HPDE6-E6E7 (cell line): Measurements from ENCODE around the gene RNF157.
A peak's percentile ranks its signal among the peaks of the same experiment; 100 is the strongest.
"Not testable (repeated sequence)": the region's sequence is repeated elsewhere in the genome, so short reads cannot be mapped to it uniquely, and the experiment has no call there.

Experiments
- DNase-seq: peaks from one replicate; pipeline ENCODE4 v3.0.0; 2011; ENCODE audit warnings: missing footprints; ENCODE audit errors: extremely low spot score

RNF157 gene

DNA sequence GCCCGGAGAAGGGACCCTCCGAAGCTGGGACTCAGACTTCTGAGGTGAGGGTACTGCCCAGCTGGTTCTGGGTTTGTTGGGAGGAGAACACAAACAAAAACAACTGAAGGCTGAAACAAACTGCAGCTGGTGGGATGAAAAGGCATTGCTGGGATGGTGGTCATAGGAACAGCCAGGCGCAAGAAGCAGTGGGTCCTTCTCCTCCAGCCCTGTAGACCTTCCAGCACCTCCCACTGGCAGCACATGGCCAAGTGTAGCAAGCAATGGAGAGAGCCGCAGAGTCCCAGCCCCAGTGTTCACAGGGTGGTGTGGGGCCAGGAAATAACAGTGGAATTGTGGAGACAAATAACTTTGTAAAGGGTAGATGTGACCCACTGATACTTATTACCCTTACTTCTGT, 50.6 kb downstream of the RNF157 start:
- DNase-seq = no peak

DNA sequence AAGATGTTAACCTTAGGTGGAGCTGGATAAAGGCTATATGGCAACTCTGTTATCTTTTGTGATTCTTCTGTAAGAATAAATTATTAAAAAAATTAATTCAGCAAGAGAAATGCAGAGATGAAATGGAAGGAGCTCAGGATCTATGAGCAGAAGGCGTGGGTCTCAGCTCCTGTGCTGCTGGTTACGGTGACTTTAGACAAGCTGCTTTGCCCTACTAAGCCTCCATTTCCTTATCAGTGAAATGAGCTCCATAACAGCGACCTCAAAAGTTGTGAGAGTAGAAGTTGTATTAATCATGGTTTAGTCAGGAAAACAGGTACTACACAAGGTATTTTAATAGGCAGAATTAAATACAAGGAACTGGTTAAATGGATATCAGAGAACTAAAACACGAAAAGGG, 51.0 kb downstream of the RNF157 start:
- no peak for DNase-seq

GRCh38 chr17:76188213-76189016, 51.9 kb downstream of the RNF157 start:
- no peak for DNase-seq

- not testable (repeated sequence) for DNase-seq
Measured at GRCh38 chr17:76186774-76187173, 53.5 kb downstream of the RNF157 start.

DNA sequence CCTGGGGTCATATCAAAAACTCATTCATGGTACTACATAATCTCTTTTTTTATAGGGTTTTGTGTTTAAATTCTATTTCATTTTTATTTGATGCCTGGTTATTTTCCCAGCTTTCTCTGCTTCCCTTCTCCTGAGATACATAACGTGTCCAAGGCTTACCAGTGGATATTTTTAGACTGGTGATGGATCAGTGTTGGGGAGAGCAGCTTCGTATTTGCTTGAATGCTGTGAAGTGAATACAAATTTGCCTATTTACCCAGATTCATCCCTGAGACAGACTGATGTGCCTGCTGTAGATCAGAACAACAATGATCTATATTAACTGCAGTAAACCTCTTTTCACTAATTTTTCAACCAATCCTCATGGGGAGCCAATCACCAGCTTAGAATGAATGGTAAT, 56.0 kb downstream of the RNF157 start:
- DNase-seq = no peak

DNA sequence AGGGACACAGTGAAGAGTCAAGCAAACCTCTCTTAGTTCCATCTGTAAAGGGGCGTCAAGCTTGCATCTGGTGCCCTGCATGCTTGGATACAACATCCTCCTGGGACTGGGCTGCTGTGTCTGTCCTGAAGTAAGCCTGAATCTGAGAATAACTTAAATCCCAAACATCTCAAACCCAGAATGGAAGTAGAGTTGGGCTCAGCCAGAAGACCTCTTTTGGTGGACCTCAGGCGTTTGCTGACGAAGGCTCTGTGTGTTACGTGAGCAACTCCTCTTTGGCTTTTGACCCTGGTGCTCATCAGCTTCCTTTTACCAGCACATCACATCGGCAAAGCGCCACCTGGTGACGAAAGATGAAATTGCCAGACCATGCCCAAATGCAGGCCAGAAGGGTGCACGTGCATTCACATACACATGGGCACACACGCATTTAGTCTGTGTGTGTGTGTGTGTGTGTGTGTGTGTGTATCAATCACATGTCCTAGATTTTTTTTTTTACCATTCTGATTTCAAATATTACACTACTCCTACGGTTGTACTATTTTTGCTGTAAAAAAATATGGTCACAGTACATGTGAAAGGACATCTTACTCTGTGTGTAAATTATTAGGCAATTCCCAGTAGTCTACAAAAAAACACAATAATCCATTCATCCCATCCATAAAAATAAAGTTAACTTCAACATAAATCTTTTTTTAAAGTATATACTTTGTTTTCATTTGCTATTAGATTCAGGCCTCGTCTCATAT, 58.1 kb downstream of the RNF157 start:
- peak; percentile 77 for DNase-seq

DNA sequence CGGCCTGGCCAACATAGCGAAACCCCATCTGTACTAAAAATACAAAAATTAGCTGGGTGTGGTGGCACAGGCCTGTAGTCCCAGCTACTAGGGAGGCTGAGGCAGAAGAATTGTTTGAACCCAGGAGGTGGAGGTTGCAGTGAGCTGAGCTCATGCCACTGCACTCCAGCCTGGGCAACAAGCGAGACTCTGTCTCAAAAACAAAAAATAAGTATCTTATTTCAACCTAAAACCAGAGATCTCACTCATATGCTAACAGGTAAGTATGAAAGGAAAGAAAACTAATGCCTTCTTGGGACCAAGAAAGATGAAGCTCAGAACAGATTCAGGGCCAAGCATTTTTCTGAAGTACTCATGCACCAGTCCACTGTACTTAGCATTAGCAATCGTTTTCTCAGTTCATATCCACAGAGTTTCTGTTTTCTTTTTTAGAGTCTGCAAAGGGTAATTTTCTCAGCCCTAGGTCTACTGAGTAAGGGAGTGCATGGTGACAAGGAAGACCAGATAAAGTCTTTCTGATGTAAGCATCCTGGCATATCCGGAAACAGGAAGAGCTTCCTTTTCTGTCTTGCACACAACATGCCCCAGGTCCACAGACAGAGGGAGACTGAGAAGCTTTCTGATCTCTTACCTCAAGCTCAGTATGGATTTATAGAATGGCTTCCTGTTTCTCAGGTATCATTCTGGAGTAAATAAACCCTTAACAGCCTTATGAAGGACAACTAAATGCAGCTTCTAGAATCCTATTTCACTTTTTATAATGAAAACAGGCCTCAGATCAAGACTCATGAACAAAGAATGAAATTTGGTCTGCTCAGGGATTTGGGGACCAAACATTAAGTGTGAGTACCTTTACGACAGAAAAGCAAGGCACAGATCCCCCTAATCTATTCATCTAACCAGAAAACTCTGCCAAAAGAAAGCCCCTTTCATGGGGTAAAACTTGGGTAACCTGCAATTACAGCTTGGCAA, 60.5 kb downstream of the RNF157 start:
- DNase-seq = no peak

DNA sequence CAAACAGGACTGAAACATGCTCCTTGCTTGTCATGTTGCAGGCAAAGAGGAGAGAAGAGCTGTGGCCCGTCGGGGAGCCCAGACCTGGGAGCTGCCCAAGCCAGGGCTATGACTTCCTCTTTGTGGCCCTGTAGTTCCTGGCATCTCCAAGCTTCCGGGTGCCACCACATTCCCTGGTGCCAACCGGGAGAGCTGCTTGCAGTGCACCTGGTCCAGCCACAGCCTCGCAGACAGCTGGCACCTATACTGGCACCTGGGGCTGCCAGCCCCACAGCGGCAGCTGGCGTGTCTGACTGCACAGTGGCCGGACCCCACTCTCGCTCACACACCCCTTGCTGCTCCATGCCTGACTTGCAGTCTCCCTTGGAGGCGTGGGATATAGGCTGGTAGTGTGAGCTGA, 62.2 kb downstream of the RNF157 start:
- DNase-seq = no peak

DNA sequence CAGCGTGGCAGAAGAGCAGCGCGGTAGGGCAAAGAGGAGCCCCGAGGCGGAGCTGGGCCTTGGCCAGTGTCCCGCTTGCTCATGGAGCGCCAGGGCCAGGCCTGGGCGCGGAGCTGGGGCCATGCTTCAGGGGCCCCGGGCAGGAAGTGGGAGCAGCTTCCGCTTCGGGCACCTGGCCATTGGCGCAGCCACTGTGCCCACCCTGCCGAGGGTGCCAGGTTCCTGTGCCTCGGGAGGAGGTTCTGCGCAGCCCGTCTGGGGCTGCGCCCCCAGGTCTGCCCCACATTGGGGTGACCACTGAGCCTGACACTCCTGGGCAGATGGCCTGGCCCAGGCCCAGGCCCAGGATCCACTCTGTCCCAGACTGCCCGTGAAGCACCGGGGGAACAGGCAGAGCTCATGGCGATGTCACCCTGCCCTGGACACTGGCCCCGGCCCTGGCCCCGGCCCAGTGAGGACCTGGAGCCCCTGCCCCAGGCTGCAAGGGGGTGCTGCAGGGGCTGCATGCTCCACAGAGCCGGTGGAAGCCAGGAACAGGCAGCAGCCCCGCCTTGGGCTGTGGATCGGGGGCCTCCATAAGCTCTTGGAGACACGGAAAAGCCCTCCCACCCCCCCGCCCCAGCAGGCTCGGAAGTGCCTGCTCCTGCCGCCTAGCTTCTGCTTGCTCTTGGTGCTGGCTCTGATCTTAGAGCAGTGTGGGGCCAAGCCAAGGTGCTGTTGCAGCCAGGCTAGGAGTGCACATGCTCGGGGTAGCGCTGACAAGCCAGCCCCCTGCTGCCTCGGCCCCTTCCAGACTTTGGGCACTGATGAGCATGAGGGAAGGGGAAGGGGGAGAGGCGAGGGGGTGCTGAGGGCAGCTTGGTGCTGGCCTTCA, 63.4 kb downstream of the RNF157 start:
- DNase-seq = no peak

DNA sequence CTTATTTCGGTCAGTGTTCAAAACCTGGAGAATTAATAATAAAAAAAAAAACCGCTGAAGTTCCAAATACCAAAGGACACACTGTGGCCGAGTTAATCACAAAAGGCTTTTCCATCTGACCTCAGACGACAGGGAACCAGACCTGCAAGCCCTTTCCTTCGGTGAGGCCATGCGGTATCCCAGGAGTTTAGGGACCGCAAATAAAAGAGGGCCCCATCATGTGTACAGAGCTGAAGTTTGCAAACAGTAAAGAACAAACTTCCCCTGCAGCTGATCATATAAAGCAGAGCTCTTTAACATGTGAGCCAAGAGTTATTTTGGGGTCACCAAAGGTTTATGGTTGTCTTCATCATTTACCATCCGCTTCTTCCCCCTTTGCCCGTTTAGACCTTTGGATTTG, 66.3 kb downstream of the RNF157 start:
- DNase-seq = no peak

- no peak for DNase-seq
Measured at GRCh38 chr17:76173474-76173873, 66.8 kb downstream of the RNF157 start.

GRCh38 chr17:76171706-76172105, 68.6 kb downstream of the RNF157 start:
- DNase-seq = no peak

GRCh38 chr17:76170114-76170513, 70.2 kb downstream of the RNF157 start:
- DNase-seq = no peak

DNA sequence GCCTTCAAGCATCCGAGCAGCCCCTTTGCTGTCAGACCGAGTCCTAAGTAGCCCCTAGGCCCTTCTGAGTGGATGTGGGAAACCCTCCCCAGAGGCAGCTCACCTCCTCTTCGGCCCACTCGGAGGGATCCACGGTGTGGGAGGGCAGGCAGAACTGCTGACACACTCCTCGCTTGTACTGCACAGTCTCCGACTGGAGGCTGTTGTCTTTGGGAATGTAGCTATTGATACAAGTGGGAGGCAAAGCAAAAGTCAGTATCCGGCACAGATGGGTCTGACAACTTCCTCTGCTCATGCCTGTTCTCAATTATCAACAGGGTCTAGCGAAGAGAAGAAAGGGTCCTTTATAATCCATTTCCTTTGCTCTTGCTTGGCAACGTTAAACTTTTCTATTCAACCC, 73.4 kb downstream of the RNF157 start:
- DNase-seq = no peak

DNA sequence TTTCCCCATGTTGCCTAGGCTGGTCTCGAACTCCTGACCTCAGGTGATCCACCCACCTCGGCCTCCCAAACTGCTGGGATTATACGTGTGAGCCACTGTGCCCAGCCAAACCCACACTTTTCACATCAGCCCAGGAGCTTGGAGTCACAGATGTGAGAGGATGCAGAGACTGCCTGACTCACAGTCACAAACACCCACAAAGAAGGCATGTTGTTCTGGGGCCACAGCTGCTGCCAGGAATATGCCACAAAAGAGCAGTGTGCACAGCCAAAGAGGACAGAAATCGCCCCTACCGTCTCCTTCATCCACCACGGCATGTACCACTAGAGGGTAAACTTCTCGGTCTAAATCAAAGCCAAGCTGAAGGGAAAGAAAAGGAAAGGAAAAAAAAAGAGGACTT, 74.1 kb downstream of the RNF157 start:
- DNase-seq = no peak

GRCh38 chr17:76164331-76164730, 76.0 kb downstream of the RNF157 start:
- no peak for DNase-seq

GRCh38 chr17:76163919-76164318, 76.4 kb downstream of the RNF157 start:
- no peak for DNase-seq

GRCh38 chr17:76161619-76162266, 78.5 kb downstream of the RNF157 start:
- no peak for DNase-seq

- no peak for DNase-seq
Measured at GRCh38 chr17:76160896-76161528, 79.3 kb downstream of the RNF157 start.

- DNase-seq = no peak
Measured at GRCh38 chr17:76159157-76159556, 81.1 kb downstream of the RNF157 start.
